SU-DHL-6 (cell line): Measurements from ENCODE around the gene SFN.

Source experiments
- H2AFZ ChIP-seq: fragments of 200-600 bp; sonication (generic); 2 replicates; pipeline ENCODE4 v1.6.1; 2014; ENCODE audit warnings: low read depth, mild to moderate bottlenecking, moderate library complexity, mixed read lengths, antibody characterized with exemption, low read length; ENCODE audit not compliant: severe bottlenecking
- H3F3A ChIP-seq: fragments of 200-600 bp; shearing (Covaris generic); 2 replicates; pipeline ENCODE4 v1.6.0; 2016; ENCODE audit warnings: antibody characterized with exemption, mild to moderate bottlenecking; ENCODE audit not compliant: insufficient read depth
- H3K27ac ChIP-seq: fragments of 200-600 bp; sonication (generic); 2 replicates; pipeline ENCODE4 v1.5.1; 2016; ENCODE audit warnings: low read depth, mild to moderate bottlenecking, low read length, moderate library complexity, mixed read lengths
- H3K27me3 ChIP-seq: fragments of 200-600 bp; sonication (generic), shearing (Covaris generic); 2 replicates; pipeline ENCODE4 v1.6.0; 2014; ENCODE audit warnings: mild to moderate bottlenecking, low read length
- H3K36me3 ChIP-seq: fragments of 200-600 bp; sonication (generic); 2 replicates; pipeline ENCODE4 v1.6.1; 2014; ENCODE audit warnings: mild to moderate bottlenecking, low read length, mixed read lengths
- H3K4me2 ChIP-seq: fragments of 300-600, 200-600 bp; shearing (Covaris generic), sonication (generic); 2 replicates; pipeline ENCODE4 v1.6.0; 2014; ENCODE audit warnings: low read length, low read depth, mild to moderate bottlenecking; ENCODE audit not compliant: poor library complexity, severe bottlenecking
- H3K4me3 ChIP-seq: fragments of 200-600 bp; sonication (generic); 2 replicates; pipeline ENCODE4 v1.5.1; 2014; ENCODE audit warnings: antibody characterized with exemption, low read length, mild to moderate bottlenecking, mixed read lengths; ENCODE audit not compliant: insufficient read depth, poor library complexity, severe bottlenecking
- H3K79me2 ChIP-seq: fragments of 200-600 bp; sonication (generic); 2 replicates; pipeline ENCODE4 v1.6.1; 2014; ENCODE audit warnings: mild to moderate bottlenecking, low read length, moderate library complexity; ENCODE audit not compliant: insufficient read depth
- H3K9ac ChIP-seq: fragments of 200-600 bp; sonication (generic); 2 replicates; pipeline ENCODE4 v1.7.0; 2014; ENCODE audit warnings: mild to moderate bottlenecking, low read length
- H3K9me2 ChIP-seq: fragments of 200-600 bp; sonication (generic); replicated peaks from 2 replicates; pipeline ENCODE4 v1.6.1; 2014; ENCODE audit warnings: low read length; ENCODE audit not compliant: insufficient read depth
- H3K9me3 ChIP-seq: fragments of 200-600 bp; sonication (generic); 2 replicates; pipeline ENCODE4 v1.6.1; 2014; ENCODE audit warnings: low read length, mixed read lengths; ENCODE audit not compliant: insufficient read depth
- H4K20me1 ChIP-seq: fragments of 200-600 bp; sonication (generic); 2 replicates; pipeline ENCODE4 v1.6.1; 2014; ENCODE audit warnings: low read depth, mild to moderate bottlenecking, antibody characterized with exemption, low read length, moderate library complexity, mixed read lengths
- CTCF ChIP-seq: fragments of 200-600 bp; sonication (generic); IDR thresholded peaks from one replicate; pipeline ENCODE4 v1.5.1; 2017; ENCODE audit warnings: antibody characterized with exemption, mild to moderate bottlenecking, low read length, moderate library complexity; ENCODE audit not compliant: insufficient read depth, poor library complexity, severe bottlenecking
- EZH2phosphoT487 ChIP-seq: fragments of 200-600 bp; sonication (generic), shearing (Covaris generic); conservative IDR thresholded peaks from 2 replicates; pipeline ENCODE4 v1.6.1; 2018; ENCODE audit warnings: mild to moderate bottlenecking, antibody characterized with exemption, low read length, moderate library complexity, mixed read lengths

SFN gene

DNA sequence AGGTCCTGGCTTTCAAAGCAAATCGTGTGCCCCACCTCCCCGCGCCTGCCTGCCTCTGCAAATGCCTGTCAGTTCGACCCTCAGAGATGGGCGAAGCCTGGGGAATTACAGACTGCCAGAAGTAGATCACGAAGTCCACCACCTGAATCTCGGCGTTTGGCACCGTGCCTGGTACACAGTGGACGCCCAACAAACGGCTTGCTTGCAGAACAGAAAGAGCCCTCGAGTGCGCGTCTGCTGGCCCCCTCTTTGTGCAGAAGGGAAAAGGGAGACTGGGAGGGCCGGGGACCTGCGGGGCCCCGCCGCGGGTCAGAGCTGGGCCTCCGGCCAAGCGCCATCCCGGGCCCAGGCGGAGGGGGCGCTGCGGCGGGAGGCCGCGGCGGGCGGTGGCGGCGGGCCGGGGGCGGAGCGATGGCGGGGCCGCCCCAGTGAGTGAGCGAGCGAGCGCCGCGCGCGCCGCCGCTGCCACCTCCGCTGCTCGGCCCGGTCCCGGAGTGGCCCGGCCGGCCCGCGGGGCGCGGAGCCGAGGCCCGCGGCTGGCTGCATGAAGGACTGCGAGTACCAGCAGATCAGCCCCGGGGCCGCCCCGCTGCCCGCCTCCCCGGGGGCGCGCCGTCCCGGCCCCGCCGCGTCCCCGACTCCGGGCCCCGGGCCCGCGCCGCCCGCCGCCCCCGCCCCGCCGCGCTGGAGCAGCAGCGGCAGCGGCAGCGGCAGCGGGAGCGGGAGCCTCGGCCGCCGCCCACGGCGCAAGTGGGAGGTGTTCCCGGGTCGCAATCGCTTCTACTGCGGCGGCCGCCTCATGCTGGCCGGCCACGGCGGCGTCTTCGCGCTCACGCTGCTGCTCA lies 36.5 kb upstream of the SFN start, which contains the start of gene ZDHHC18:
ZDHHC18 (plus strand) TSS at position 428 of the 845 bp plus-strand sequence; CDS start at position 545, 117 bp downstream.
- no peaks in the 10 kb centered on the region for H3K9me2 ChIP-seq
- H2AFZ ChIP-seq, result peak within 1 kb of the TSS; percentile 98
- H3K4me2 ChIP-seq, result peak within 1 kb of the TSS; percentile 79
- H3K79me2 ChIP-seq, result peaks cover 6% of the 10 kb centered on the region; the same call in 1 of the 2 replicates
- no peaks in the 10 kb centered on the region for H4K20me1 ChIP-seq
- H3F3A ChIP-seq, result no peaks in the 10 kb centered on the region; the same call in 1 of the 2 replicates
- H3K27me3 ChIP-seq, result no peaks in the 10 kb centered on the region
- no peaks in the 10 kb centered on the region for H3K9me3 ChIP-seq
- H3K4me3 ChIP-seq, result peak within 1 kb of the TSS; percentile 84
- H3K9ac ChIP-seq, result peak within 1 kb of the TSS; percentile 71
- TF ChIP-seq EZH2phosphoT487 (no peak), CTCF (peak; percentile 34)
- no peaks in the 10 kb centered on the region for H3K36me3 ChIP-seq
- H3K27ac ChIP-seq, result 0 out of 2 replicates have a peak within 1 kb of the TSS, but pooled peaks have one; percentile 14

DNA sequence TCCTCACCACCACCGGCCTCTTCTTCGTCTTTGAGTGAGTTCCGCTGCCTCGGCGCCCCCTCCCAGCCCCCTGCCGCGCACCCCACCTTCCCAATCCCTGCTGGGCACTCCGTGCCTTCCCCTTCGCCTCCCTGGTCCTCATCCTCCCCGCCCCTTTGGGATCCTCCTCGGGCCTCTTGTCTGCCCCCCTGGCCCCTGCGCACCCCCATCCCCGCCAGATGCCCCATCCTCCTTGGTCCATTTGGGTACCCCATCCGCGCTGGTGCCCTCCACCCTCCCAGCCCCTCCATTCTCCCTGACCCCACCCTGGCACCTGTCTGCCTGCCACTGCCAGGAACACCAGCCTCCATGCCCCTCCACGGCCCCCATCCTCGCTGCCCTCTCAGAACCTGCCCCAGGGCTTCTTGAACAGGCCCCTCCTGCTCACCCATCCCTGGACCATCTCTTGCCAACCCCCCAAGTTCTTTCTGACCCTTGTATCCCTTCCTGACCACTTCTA lies 35.8 kb upstream of the SFN start:
- Histone ChIP-seq H4K20me1 (no peaks in the 10 kb centered on the region), H3K4me2 (peak overlapping the region; percentile 79), H3K27ac (no peak overlapping the region), H3K9ac (peak overlapping the region; percentile 71), H3K9me3 (no peaks in the 10 kb centered on the region), H3F3A (no peaks in the 10 kb centered on the region; the same call in 1 of the 2 replicates), H3K27me3 (no peaks in the 10 kb centered on the region), H2AFZ (no peak overlapping the region), H3K79me2 (peaks cover 6% of the 10 kb centered on the region; the same call in 1 of the 2 replicates), H3K4me3 (peak overlapping the region; percentile 67), H3K36me3 (no peaks in the 10 kb centered on the region), H3K9me2 (no peaks in the 10 kb centered on the region)
- no peak for TF ChIP-seq EZH2phosphoT487
- no peak for TF ChIP-seq CTCF

DNA sequence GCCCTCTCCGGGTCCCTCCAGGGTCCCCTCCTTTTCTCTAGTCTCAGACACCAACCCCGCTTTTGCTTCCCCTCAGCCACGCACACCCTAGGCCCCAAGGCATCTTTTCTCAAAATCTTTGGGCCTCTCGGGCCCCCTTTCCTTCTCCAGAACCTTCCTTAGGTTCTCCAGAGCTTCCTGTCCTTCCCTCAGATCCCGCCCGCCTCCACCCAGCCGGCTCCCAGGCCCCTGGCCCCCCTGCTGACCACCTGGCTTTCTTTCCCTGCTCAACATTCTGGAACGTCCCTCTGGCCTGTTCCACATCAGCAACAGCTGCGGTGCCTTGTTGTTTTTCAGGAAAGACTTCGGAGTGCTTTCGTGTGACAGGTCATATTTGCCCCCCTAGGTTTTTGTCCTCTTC lies 35.3 kb upstream of the SFN start:
- Histone ChIP-seq H3K27ac (no peak overlapping the region), H3K27me3 (no peaks in the 10 kb centered on the region), H3K9me3 (no peaks in the 10 kb centered on the region), H3F3A (no peaks in the 10 kb centered on the region; the same call in 1 of the 2 replicates), H2AFZ (no peak overlapping the region), H3K9me2 (no peaks in the 10 kb centered on the region), H3K4me2 (peak overlapping the region; percentile 79), H3K79me2 (peaks cover 6% of the 10 kb centered on the region; the same call in 1 of the 2 replicates), H3K4me3 (peak overlapping the region; percentile 67), H3K9ac (peak overlapping the region; percentile 71), H4K20me1 (no peaks in the 10 kb centered on the region), H3K36me3 (no peaks in the 10 kb centered on the region)
- TF ChIP-seq CTCF, result no peak
- no peak for TF ChIP-seq EZH2phosphoT487
